ENCODE data around the gene KIRREL1. TPM values are rescaled to one million over a fixed set of nuclear protein-coding genes. Genes with fewer than 3 reads are reported as not detected.

The KIRREL1 gene
- total and polyA plus RNA-seq, 2 experiments from 2014 or later, result 5.1 to 35.2 TPM

DNA sequence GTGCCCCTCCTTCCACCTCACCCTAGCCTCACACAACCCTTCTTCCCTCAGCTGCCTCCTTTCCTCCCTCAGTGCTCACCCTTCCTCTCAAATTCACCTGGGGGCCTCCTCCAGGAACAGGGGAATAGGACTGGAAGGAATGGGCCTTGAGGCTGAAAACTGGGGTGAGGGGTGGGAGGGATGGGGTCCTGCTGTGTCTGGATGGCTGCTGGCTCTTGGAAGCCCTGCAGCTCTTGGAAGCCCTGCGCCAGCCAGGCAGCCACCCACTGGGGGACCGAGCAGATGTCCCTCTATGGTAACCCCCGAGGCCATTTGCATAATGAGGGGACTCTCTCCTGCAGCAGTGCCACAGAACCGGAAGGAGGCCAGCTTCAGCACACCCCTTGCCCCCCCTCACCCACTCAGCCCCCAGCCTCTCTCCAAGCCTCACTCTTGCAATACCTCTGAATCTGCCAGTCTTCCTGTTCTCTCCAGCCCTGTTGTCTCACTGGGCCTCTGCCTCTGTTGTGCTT lies 85.2 kb downstream of the KIRREL1 start (continued):
- TF ChIP-seq, protein P1, sequence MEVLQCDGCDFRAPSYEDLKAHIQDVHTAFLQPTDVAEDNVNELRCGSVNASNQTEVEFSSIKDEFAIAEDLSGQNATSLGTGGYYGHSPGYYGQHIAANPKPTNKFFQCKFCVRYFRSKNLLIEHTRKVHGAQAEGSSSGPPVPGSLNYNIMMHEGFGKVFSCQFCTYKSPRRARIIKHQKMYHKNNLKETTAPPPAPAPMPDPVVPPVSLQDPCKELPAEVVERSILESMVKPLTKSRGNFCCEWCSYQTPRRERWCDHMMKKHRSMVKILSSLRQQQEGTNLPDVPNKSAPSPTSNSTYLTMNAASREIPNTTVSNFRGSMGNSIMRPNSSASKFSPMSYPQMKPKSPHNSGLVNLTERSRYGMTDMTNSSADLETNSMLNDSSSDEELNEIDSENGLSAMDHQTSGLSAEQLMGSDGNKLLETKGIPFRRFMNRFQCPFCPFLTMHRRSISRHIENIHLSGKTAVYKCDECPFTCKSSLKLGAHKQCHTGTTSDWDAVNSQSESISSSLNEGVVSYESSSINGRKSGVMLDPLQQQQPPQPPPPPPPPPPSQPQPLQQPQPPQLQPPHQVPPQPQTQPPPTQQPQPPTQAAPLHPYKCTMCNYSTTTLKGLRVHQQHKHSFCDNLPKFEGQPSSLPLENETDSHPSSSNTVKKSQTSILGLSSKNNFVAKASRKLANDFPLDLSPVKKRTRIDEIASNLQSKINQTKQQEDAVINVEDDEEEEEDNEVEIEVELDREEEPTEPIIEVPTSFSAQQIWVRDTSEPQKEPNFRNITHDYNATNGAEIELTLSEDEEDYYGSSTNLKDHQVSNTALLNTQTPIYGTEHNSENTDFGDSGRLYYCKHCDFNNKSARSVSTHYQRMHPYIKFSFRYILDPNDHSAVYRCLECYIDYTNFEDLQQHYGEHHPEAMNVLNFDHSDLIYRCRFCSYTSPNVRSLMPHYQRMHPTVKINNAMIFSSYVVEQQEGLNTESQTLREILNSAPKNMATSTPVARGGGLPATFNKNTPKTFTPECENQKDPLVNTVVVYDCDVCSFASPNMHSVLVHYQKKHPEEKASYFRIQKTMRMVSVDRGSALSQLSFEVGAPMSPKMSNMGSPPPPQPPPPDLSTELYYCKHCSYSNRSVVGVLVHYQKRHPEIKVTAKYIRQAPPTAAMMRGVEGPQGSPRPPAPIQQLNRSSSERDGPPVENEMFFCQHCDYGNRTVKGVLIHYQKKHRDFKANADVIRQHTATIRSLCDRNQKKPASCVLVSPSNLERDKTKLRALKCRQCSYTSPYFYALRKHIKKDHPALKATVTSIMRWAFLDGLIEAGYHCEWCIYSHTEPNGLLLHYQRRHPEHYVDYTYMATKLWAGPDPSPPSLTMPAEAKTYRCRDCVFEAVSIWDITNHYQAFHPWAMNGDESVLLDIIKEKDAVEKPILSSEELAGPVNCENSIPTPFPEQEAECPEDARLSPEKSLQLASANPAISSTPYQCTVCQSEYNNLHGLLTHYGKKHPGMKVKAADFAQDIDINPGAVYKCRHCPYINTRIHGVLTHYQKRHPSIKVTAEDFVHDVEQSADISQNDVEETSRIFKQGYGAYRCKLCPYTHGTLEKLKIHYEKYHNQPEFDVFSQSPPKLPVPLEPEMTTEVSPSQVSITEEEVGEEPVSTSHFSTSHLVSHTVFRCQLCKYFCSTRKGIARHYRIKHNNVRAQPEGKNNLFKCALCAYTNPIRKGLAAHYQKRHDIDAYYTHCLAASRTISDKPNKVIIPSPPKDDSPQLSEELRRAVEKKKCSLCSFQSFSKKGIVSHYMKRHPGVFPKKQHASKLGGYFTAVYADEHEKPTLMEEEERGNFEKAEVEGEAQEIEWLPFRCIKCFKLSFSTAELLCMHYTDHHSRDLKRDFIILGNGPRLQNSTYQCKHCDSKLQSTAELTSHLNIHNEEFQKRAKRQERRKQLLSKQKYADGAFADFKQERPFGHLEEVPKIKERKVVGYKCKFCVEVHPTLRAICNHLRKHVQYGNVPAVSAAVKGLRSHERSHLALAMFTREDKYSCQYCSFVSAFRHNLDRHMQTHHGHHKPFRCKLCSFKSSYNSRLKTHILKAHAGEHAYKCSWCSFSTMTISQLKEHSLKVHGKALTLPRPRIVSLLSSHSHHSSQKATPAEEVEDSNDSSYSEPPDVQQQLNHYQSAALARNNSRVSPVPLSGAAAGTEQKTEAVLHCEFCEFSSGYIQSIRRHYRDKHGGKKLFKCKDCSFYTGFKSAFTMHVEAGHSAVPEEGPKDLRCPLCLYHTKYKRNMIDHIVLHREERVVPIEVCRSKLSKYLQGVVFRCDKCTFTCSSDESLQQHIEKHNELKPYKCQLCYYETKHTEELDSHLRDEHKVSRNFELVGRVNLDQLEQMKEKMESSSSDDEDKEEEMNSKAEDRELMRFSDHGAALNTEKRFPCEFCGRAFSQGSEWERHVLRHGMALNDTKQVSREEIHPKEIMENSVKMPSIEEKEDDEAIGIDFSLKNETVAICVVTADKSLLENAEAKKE (CRISPR knock-in tag; IDR thresholded peaks at IDR 0.05), result no peak
- no peak for TF ChIP-seq ZNF331 (CRISPR knock-in tag; IDR thresholded peaks at IDR 0.05; ENCODE audit: low read depth)
- no peak for TF ChIP-seq EZH2phosphoT487 (IDR thresholded peaks at IDR 0.05; ENCODE audit: unreplicated experiment)
- TF ChIP-seq EZH2 (IDR thresholded peaks at IDR 0.05; ENCODE audit: low read depth, unreplicated experiment), result no peak
- no peak for TF ChIP-seq JUNB (IDR thresholded peaks at IDR 0.05; ENCODE audit: unreplicated experiment)
- TF ChIP-seq ETS1 (IDR thresholded peaks at IDR 0.05), result no peak
- no peak for TF ChIP-seq NANOG (IDR thresholded peaks at IDR 0.05; ENCODE audit: borderline replicate concordance)
- no peak for TF ChIP-seq STAT1 (IDR thresholded peaks at IDR 0.05; ENCODE audit: unreplicated experiment)

DNA sequence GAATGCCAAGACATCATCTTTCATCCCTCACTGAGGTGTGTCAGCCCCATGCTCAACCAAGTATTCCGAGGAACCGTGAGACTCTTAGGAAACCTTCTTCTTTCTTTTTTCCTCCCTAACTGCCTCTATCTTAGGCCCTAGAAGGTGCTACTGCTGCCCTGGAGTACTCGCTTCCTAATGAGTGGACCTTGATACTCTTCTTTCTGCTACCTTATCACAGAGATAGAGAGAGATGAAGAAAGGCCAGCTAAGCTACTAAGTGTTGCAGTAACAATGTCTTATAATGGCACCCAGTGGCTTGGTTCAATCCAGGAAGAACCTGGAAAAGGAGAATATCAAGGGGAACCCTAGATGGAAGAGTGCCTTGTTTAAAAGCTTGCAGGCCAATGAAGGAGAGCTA lies 86.6 kb downstream of the KIRREL1 start:
- H3K9me2 ChIP-seq (ENCODE audit: insufficient read depth), result no peaks in the 10 kb centered on the region
- Mint-ChIP-seq H3K27ac (no peak overlapping the region), H3K4me3 (no peak overlapping the region), H3K4me1 (peaks cover 31% of the 10 kb centered on the region), H3K9me3 (no peaks in the 10 kb centered on the region), H3K27me3 (ENCODE audit: insufficient read depth, low read depth, poor library complexity) (peaks cover 13% of the 10 kb centered on the region), H3K36me3 (ENCODE audit: low read depth) (peaks cover 49% of the 10 kb centered on the region)
- H4K20me1 ChIP-seq (replicated peaks; ENCODE audit: insufficient read depth), result no peaks in the 10 kb centered on the region; the same call in 1 of the 2 replicates
- H3K4me2 ChIP-seq, result no peak overlapping the region
- peaks cover 4% of the 10 kb centered on the region; the same call in 1 of the 2 replicates for H3K36me3 ChIP-seq (ENCODE audit: insufficient read depth)
- no peak for ATAC-seq
- no peak for DNase-seq (ENCODE audit: low spot score)
- H3F3A ChIP-seq (replicated peaks; ENCODE audit: low read depth), result peaks cover 5% of the 10 kb centered on the region; the same call in 1 of the 2 replicates
- H3K27me3 ChIP-seq (ENCODE audit: insufficient read depth), result no peaks in the 10 kb centered on the region
- peaks cover 24% of the 10 kb centered on the region for H3K4me1 ChIP-seq (ENCODE audit: insufficient read depth)
- no peak overlapping the region for H3K4me3 ChIP-seq
- no peak overlapping the region for H2AFZ ChIP-seq
- no peak overlapping the region for H3K27ac ChIP-seq (ENCODE audit: low read depth)
- TF ChIP-seq EZH2phosphoT487 (IDR thresholded peaks at IDR 0.05; ENCODE audit: unreplicated experiment), result no peak
- TF ChIP-seq, protein P1 (CRISPR knock-in tag; IDR thresholded peaks at IDR 0.05), result no peak
- H3K79me2 ChIP-seq (replicated peaks; ENCODE audit: insufficient read depth), result no peaks in the 10 kb centered on the region

Measured in GM23338 (cell line).